H1 (cell line): ENCODE measurements around the gene MBP.

Experiments used
- BCL11A ChIP-seq, 2 experiments: IDR thresholded peaks; one replicate each; pipeline ENCODE4 v1.6.1; 2011; ENCODE audit warnings: low read depth in 2 of 2, low read length in 2 of 2, mild to moderate bottlenecking in 2 of 2
- BRCA1 ChIP-seq: IDR thresholded peaks from 2 replicates; pipeline ENCODE4 v1.6.1; 2012; ENCODE audit warnings: low read depth, low read length, improper control_type of control experiment
- CBX5 ChIP-seq: fragments of 300-800, 300-1000 bp; sonication (generic); IDR thresholded peaks from 2 replicates; pipeline ENCODE4 v1.7.1; 2016; ENCODE audit warnings: antibody characterized with exemption, low read length, low read depth
- CTCF ChIP-seq, 3 experiments: IDR thresholded peaks; 1 replicate in 2 of 3; 2 replicates in 1 of 3; pipeline versions ENCODE4 v1.5.1 to v1.6.1; 2011; ENCODE audit warnings: low read length in 3 of 3, mild to moderate bottlenecking in 3 of 3, inconsistent platforms in 2 of 3, low read depth in 1 of 3, moderate library complexity in 1 of 3; ENCODE audit not compliant: insufficient read depth in 1 of 3; ENCODE audit errors: control extremely low read depth in 1 of 3
- E2F6 ChIP-seq: IDR thresholded peaks from 2 replicates; pipeline ENCODE4 v1.6.1; 2012; ENCODE audit warnings: inconsistent platforms
- EZH2 ChIP-seq: fragments of 200-600 bp; sonication (generic); IDR thresholded peaks from 2 replicates; pipeline ENCODE4 v1.7.1; 2012; ENCODE audit warnings: low read depth, mild to moderate bottlenecking, moderate library complexity, low read length, inconsistent platforms; ENCODE audit not compliant: severe bottlenecking
- POLR2A ChIP-seq, 2 experiments: IDR thresholded peaks; 1 replicate in 1 of 2; 2 replicates in 1 of 2; pipeline ENCODE4 v1.6.1; 2011; ENCODE audit warnings: low read depth in 2 of 2, low read length in 2 of 2, mild to moderate bottlenecking in 2 of 2; ENCODE audit errors: control extremely low read depth in 1 of 2

- TF ChIP-seq EZH2 (no peak), CTCF (IDR thresholded peaks at IDR 0.05; ENCODE audit: control extremely low read depth in 1 of 3, insufficient read depth in 1 of 3, low read depth in 1 of 3, low read length in 3 of 3) (no peak), BRCA1 (no peak), BCL11A (IDR thresholded peaks at IDR 0.05; ENCODE audit: low read depth in 2 of 2, low read length in 2 of 2) (no peak), E2F6 (no peak), POLR2A (IDR thresholded peaks at IDR 0.05; ENCODE audit: control extremely low read depth in 1 of 2, low read depth in 2 of 2, low read length in 2 of 2) (no peak), CBX5 (no peak)
Measured at GRCh38 chr18:77069931-77070330, 62.7 kb downstream of the MBP start.
